ENCODE data around the gene STK4. TPM values are rescaled to one million over a fixed set of nuclear protein-coding genes. Genes with fewer than 3 reads are reported as not detected.

The STK4 gene
- total RNA-seq, 1 experiment from 2014 or later, result 43.0 TPM

- no peak overlapping the region for H4K8ac ChIP-seq (replicated peaks; ENCODE audit: insufficient read length, low read depth, low read length)
- H2BK20ac ChIP-seq (ENCODE audit: low read depth, low read length, poor library complexity, severe bottlenecking), result no peak overlapping the region
- Mint-ChIP-seq H3K27me3 (ENCODE audit: low read depth) (no peaks in the 10 kb centered on the region), H3K36me3 (ENCODE audit: insufficient read depth in 1 of 3, low read depth in 3 of 3) (peaks cover 7 to 69% (median 50%) of the 10 kb centered on the region in 3 experiments; a peak in 6 of 7 replicates), H3K4me3 (no peak overlapping the region), H3K9me3 (no peaks in the 10 kb centered on the region), H3K27ac (no peak overlapping the region; a peak in 1 of 7 replicates), H3K4me1 (no peaks in the 10 kb centered on the region)
- H3K79me2 ChIP-seq (ENCODE audit: insufficient read depth, low read length), result no peaks in the 10 kb centered on the region
- no peak overlapping the region for H3K4ac ChIP-seq (ENCODE audit: low read depth, low read length)
- H3K4me1 ChIP-seq (ENCODE audit: insufficient read depth, low read length), result no peaks in the 10 kb centered on the region
- no peak overlapping the region for H3K4me2 ChIP-seq (ENCODE audit: insufficient read depth, insufficient read length, low read length)
- no CpG with 5 or more reads among the region's 7 CpGs for WGBS (ENCODE audit: extremely low coverage, insufficient read length, low lambda C conversion rate)
- no peaks in the 10 kb centered on the region for H4K20me1 ChIP-seq (ENCODE audit: control insufficient read depth, insufficient read depth, insufficient read length)
- H2BK5ac ChIP-seq (ENCODE audit: insufficient read length, low read length), result no peak overlapping the region
- no peak for TF ChIP-seq CTCF (conservative IDR thresholded peaks at IDR 0.05)
- H2BK15ac ChIP-seq (ENCODE audit: low read depth, low read length), result no peak overlapping the region
- no peak overlapping the region for H3K27ac ChIP-seq (ENCODE audit: insufficient read length, low read depth, low read length)
- H3K9me3 ChIP-seq (ENCODE audit: control insufficient read depth, low read depth, low read length), result no peaks in the 10 kb centered on the region
- no peak overlapping the region for H2AFZ ChIP-seq (ENCODE audit: low read length)
- no peak overlapping the region for H4K91ac ChIP-seq (ENCODE audit: insufficient read length, low read depth, low read length)
- H3K9ac ChIP-seq (ENCODE audit: extremely low read depth, insufficient read length, low read length), result no peak overlapping the region
- no peak overlapping the region for H3K14ac ChIP-seq (ENCODE audit: insufficient read depth, low read length)
- no peak for DNase-seq
- no peak overlapping the region for H3K56ac ChIP-seq (ENCODE audit: insufficient read length, low read depth, low read length)
- H3T11ph ChIP-seq (ENCODE audit: low read length), result no peak overlapping the region
- no peaks in the 10 kb centered on the region for H3K79me1 ChIP-seq (ENCODE audit: insufficient read depth, low read depth, low read length, poor library complexity, severe bottlenecking)
- H2AK5ac ChIP-seq (ENCODE audit: insufficient read length, low read length), result no peak overlapping the region
- H2BK120ac ChIP-seq (ENCODE audit: low read depth, low read length, poor library complexity, severe bottlenecking), result no peak overlapping the region
- no peak overlapping the region for H3K23ac ChIP-seq (ENCODE audit: insufficient read length, low read depth, low read length)
- H3K23me2 ChIP-seq (ENCODE audit: insufficient read length, low read depth, low read length, poor library complexity, severe bottlenecking), result no peaks in the 10 kb centered on the region
- no peak overlapping the region for H3K18ac ChIP-seq (ENCODE audit: insufficient read length, low read depth, low read length)
- H3K27me3 ChIP-seq (ENCODE audit: insufficient read depth, low read length), result no peaks in the 10 kb centered on the region
- no peak overlapping the region for H4K5ac ChIP-seq (ENCODE audit: insufficient read length, low read depth, low read length)
- H2BK12ac ChIP-seq (ENCODE audit: insufficient read length, low read depth, low read length), result no peak overlapping the region
These were observed 16.9 kb downstream of the STK4 start for GRCh38 chr20:44983093-44983674.

Measured in H9 (cell line).